Mesothelial cell of epicardium (in vitro differentiated cells): Measurements from ENCODE around the gene AHCYL1. TPM values are rescaled to one million over a fixed set of nuclear protein-coding genes. Genes with fewer than 3 reads are reported as not detected.

Experiments
- DNase-seq, 2 experiments: peaks; one replicate each; pipeline ENCODE4 v3.0.0; 2021; ENCODE audit warnings: low spot score in 2 of 2; ENCODE audit not compliant: unreplicated experiment in 2 of 2
- H3K27ac Mint-ChIP-seq: 2 replicates; pipeline ENCODE4 v1.8.0; 2021; ENCODE audit warnings: mixed read lengths
- H3K27me3 Mint-ChIP-seq: 2 replicates; pipeline ENCODE4 v1.8.0; 2021; ENCODE audit warnings: low read depth, mixed read lengths
- H3K36me3 Mint-ChIP-seq: 2 replicates; pipeline ENCODE4 v1.8.0; 2021; ENCODE audit warnings: mixed read lengths
- H3K4me1 Mint-ChIP-seq: 2 replicates; pipeline ENCODE4 v1.8.0; 2021; ENCODE audit warnings: mixed read lengths
- H3K4me3 Mint-ChIP-seq: 2 replicates; pipeline ENCODE4 v1.8.0; 2021; ENCODE audit warnings: mild to moderate bottlenecking, moderate library complexity, mixed read lengths
- H3K9me3 Mint-ChIP-seq: 2 replicates; pipeline ENCODE4 v1.8.0; 2021; ENCODE audit warnings: mixed read lengths
- CTCF ChIP-seq: fragments of 200-600 bp; sonication (generic); IDR thresholded peaks from one replicate; pipeline ENCODE4 v1.5.0; 2021; ENCODE audit warnings: antibody characterized with exemption; ENCODE audit not compliant: unreplicated experiment
- total RNA-seq: library from RNA; stranded (reverse); gene quantifications from 3 replicates; pipeline ENCODE4 v1.2.1, GENCODE V29; 2021

The AHCYL1 gene
- total RNA-seq, 1 donor from 2014 or later = 98.7 TPM

DNA sequence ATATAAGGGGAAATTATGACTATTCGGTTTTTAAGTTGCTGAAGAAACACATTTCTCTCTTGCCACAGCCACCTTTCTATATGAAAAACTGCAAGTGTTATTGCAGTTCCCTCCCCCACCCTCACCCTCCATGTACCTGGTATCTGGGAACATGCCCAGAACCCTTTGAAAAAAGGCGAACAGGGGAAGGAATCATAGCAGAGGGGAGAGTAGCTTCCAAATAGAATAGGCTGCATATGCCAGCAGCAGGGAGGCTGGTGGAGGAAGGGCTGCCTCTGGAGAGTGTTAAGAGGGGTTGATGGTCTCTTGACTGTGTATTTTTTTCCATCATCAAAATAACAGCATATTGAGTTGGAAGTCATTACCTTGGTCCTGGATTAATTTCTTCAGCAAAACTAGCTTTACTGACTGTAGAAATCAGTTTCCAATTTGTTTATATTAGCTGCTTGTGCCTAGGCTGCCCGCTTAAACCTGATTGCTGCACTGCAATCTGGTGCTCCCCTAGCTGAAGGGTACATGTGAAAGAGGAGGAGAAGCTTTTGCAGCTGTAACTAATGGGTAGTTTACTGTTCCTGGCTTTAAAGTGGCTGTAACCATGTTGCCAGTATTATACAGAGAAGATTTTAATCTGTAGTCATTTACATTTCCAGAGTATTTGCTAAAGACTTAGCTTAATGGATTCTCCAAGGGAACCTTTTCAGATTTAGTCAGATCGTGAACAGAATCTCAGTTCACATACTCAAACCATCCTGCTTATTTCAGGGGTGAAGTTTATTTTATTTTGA is 22.7 kb downstream of the AHCYL1 start:
- Mint-ChIP-seq H3K27me3 (no peaks in the 10 kb centered on the region), H3K27ac (peak overlapping the region; percentile 45), H3K9me3 (no peaks in the 10 kb centered on the region), H3K4me1 (peaks cover 54% of the 10 kb centered on the region), H3K4me3 (no peak overlapping the region), H3K36me3 (peaks cover 15% of the 10 kb centered on the region)
- no peak for DNase-seq
- no peak for TF ChIP-seq CTCF

DNA sequence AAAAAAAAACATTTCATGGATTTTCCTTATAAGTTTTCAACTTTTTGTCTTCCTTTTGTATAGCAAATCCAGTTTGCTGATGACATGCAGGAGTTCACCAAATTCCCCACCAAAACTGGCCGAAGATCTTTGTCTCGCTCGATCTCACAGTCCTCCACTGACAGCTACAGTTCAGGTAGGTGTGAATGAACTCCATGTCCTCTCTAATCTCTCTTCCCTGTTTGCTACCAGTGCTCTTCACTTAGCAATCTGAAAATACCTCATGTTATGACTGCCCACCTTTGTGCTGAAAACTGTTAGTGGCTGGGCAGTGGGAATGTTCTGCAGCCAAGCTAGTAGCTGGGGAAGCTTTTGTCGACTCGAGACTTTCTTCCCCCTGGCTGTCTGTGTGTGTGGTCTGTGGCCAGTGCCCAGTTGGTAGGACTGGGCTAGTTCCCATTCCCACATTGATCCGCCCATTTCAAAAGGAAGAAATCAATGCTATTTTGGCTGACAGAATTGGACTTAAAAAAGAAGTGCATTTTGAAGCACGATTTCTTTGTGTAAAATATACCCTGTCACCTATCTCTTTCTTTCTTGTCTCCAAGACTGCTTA is 24.5 kb downstream of the AHCYL1 start:
- H3K36me3 Mint-ChIP-seq = peaks cover 20% of the 10 kb centered on the region
- H3K27ac Mint-ChIP-seq = no peak overlapping the region
- no peak for TF ChIP-seq CTCF
- no peaks in the 10 kb centered on the region for H3K9me3 Mint-ChIP-seq
- no peak overlapping the region for H3K4me3 Mint-ChIP-seq
- H3K27me3 Mint-ChIP-seq = no peaks in the 10 kb centered on the region
- DNase-seq = no peak
- peaks cover 36% of the 10 kb centered on the region for H3K4me1 Mint-ChIP-seq

DNA sequence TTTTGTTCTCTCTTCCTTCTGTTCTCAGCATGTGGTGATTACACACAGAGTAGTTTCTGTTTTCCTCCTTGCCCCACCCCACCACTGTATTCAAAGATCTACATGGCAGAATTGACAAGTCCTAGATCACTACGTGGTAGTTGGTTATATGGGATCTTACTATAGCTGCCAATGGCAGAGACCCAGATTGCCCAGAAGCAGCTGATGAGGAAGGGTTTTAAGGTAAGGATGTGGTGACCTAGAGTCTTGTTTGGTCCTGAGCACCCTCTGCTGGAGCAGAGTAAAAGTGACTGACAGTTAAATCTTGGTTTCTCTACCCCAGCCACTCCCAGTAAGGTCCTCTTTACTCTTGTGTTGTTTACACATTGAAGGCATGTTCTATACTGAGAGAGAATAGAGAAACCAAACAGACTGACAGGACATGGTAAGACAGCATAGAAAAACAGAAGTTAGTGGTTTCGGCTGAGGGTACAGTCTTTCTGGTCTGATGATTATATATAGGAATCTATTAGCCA is 27.0 kb downstream of the AHCYL1 start:
- peaks cover 35% of the 10 kb centered on the region for H3K36me3 Mint-ChIP-seq
- no peak overlapping the region for H3K4me3 Mint-ChIP-seq
- no peak for DNase-seq
- H3K9me3 Mint-ChIP-seq = no peaks in the 10 kb centered on the region
- no peak overlapping the region for H3K27ac Mint-ChIP-seq
- H3K4me1 Mint-ChIP-seq = peaks cover 12% of the 10 kb centered on the region
- TF ChIP-seq CTCF = no peak
- H3K27me3 Mint-ChIP-seq = no peaks in the 10 kb centered on the region

DNA sequence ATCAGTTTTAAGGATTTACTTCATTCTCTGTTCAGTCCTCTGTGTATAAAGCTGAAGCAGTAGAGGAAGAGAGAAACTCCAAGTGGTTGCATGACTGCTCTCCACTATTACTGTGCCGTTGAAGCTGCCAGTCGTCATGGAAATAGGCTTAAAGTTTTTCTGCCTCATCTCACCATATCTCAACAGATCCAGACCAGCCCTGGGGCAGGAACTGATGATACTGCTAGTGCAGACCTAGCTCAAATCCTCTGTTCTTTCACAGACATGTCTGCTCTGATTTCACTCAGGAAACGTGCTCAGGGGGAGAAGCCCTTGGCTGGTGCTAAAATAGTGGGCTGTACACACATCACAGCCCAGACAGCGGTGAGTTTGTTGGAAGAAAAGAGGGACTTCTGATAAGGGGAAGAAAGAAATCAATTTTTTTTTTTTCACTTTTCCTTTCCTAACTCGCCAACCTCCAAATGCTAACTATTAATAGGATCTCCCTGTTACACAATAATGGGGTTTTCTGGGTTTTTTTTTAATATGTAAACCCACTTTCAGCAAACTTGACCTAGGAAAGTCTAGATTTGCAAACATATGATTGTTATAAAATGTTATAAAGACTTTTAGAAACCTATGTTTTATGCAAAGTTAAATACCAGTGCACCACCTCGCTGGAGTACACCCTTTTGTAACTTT is 27.7 kb downstream of the AHCYL1 start:
- DNase-seq = no peak
- H3K4me3 Mint-ChIP-seq = no peak overlapping the region
- peaks cover 7% of the 10 kb centered on the region for H3K4me1 Mint-ChIP-seq
- peaks cover 38% of the 10 kb centered on the region for H3K36me3 Mint-ChIP-seq
- H3K9me3 Mint-ChIP-seq = no peaks in the 10 kb centered on the region
- H3K27ac Mint-ChIP-seq = peak overlapping the region; percentile 37
- no peak for TF ChIP-seq CTCF
- no peaks in the 10 kb centered on the region for H3K27me3 Mint-ChIP-seq

DNA sequence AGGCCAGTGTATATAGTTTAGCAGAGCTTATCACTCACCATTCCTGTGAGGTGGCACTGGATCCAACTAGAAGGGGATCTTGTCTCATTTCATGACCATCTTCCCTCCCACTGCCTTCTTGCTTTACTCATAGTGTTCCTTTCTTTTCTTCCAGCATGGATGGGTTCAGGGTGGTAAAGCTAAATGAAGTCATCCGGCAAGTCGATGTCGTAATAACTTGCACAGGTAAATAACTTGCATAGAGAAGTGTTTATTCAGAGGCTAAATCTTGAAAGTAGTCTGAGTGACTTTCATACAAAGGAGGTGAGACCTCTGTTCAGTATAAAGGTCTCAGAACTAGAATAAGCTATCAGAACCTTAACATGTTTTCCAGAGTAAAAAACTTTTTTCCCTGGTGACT is 33.2 kb downstream of the AHCYL1 start:
- Mint-ChIP-seq H3K36me3 (peaks cover 58% of the 10 kb centered on the region), H3K27me3 (no peaks in the 10 kb centered on the region), H3K4me1 (no peaks in the 10 kb centered on the region), H3K9me3 (no peaks in the 10 kb centered on the region), H3K27ac (no peak overlapping the region), H3K4me3 (no peak overlapping the region)
- TF ChIP-seq CTCF = no peak
- DNase-seq = no peak
